Measurements from ENCODE around the gene ELP4. TPM values are rescaled to one million over a fixed set of nuclear protein-coding genes. Genes with fewer than 3 reads are reported as not detected.

ELP4 gene
- polyA plus RNA-seq, 3 donors from 2014 or later: 20.9 to 33.9 (median 22.3) TPM

- no peak overlapping the region for H3K27ac Mint-ChIP-seq
- no peak for DNase-seq
- peaks cover 3 to 18% of the 10 kb centered on the region in 2 donors for H3K4me1 Mint-ChIP-seq
- peaks cover 0 to 15% (median 0%) of the 10 kb centered on the region in 6 donors for H3K9me3 Mint-ChIP-seq
- H3K27me3 Mint-ChIP-seq (ENCODE audit: low read depth in 3 of 3): peaks cover 26 to 40% (median 27%) of the 10 kb centered on the region in 3 donors
- H3K4me3 Mint-ChIP-seq: no peak overlapping the region
- peaks cover 0 to 7% (median 3%) of the 10 kb centered on the region in 3 donors for H3K36me3 Mint-ChIP-seq
Measured at GRCh38 chr11:31830406-31830805, 320.8 kb downstream of the ELP4 start.

GRCh38 chr11:31834237-31834636 lies 324.7 kb downstream of the ELP4 start:
- DNase-seq: no peak
- no peaks in the 10 kb centered on the region for H3K9me3 Mint-ChIP-seq
- H3K36me3 Mint-ChIP-seq: peaks cover 0 to 1% (median under 1%) of the 10 kb centered on the region in 3 donors
- no peak overlapping the region for H3K27ac Mint-ChIP-seq
- H3K4me1 Mint-ChIP-seq: no peaks in the 10 kb centered on the region
- peaks cover 8 to 30% (median 11%) of the 10 kb centered on the region in 3 donors for H3K27me3 Mint-ChIP-seq (ENCODE audit: low read depth in 3 of 3)
- no peak overlapping the region for H3K4me3 Mint-ChIP-seq

Other genes with a start within 250 kb of the ELP4 start
- gene DCDC1, start 140.0 kb upstream of the ELP4 start, polyA plus RNA-seq: not detected
- 10 to 100 TPM in 1 of 3 donors, 1 to 10 TPM in 2; 6.7 to 14.2 (median 7.6) TPM for gene DNAJC24, start 139.9 kb upstream of the ELP4 start, polyA plus RNA-seq
- 10 to 100 TPM; 48.4 to 78.3 (median 53.3) TPM for gene IMMP1L, start 145 bp upstream of the ELP4 start, polyA plus RNA-seq

Data from immature natural killer cell (primary cell).